Brain pericyte (primary cell): ENCODE results near the gene SPTLC3.
"Not testable (repeated sequence)": the region's sequence is repeated elsewhere in the genome, so short reads cannot be mapped to it uniquely, and the experiment has no call there.

Experiments
- DNase-seq: peaks from one replicate; pipeline ENCODE4 v3.0.0-alpha.2; 2012; ENCODE audit warnings: low read depth, low spot score

Gene SPTLC3

GRCh38 chr20:13008761-13009681, at the start of gene SPTLC3:
SPTLC3 (plus strand) TSS chr20:13008972; CDS start chr20:13009268, 296 bp downstream.
- no peak for DNase-seq

- no peak for DNase-seq
Measured at GRCh38 chr20:12961725-12962124, 47.0 kb upstream of the SPTLC3 start.

GRCh38 chr20:12962895-12963294, 45.9 kb upstream of the SPTLC3 start:
- no peak for DNase-seq

GRCh38 chr20:12963416-12963815, 45.4 kb upstream of the SPTLC3 start:
- no peak for DNase-seq

GRCh38 chr20:12965212-12965869, 43.4 kb upstream of the SPTLC3 start:
- no peak for DNase-seq

- DNase-seq: no peak
Measured at GRCh38 chr20:12965870-12966251, 42.9 kb upstream of the SPTLC3 start.

- DNase-seq: peak; percentile 15
Measured at GRCh38 chr20:12966468-12967085, 42.2 kb upstream of the SPTLC3 start.

- no peak for DNase-seq
Measured at GRCh38 chr20:12967932-12968331, 40.8 kb upstream of the SPTLC3 start.

- no peak for DNase-seq
Measured at GRCh38 chr20:12968472-12968871, 40.3 kb upstream of the SPTLC3 start.

- no peak for DNase-seq
Measured at GRCh38 chr20:12969071-12969669, 39.6 kb upstream of the SPTLC3 start.

GRCh38 chr20:12970372-12970821, 38.4 kb upstream of the SPTLC3 start:
- peak; percentile 10 for DNase-seq

GRCh38 chr20:12975833-12976608, 32.8 kb upstream of the SPTLC3 start:
- DNase-seq: no peak

GRCh38 chr20:12976720-12977309, 32.0 kb upstream of the SPTLC3 start:
- no peak for DNase-seq

- no peak for DNase-seq
Measured at GRCh38 chr20:12977328-12978125, 31.2 kb upstream of the SPTLC3 start.

GRCh38 chr20:12978126-12978394, 30.7 kb upstream of the SPTLC3 start:
- no peak for DNase-seq

GRCh38 chr20:12978613-12979495, 29.9 kb upstream of the SPTLC3 start:
- DNase-seq: no peak

GRCh38 chr20:12979713-12980112, 29.1 kb upstream of the SPTLC3 start:
- not testable (repeated sequence) for DNase-seq

- DNase-seq: no peak
Measured at GRCh38 chr20:12982098-12982497, 26.7 kb upstream of the SPTLC3 start.

- DNase-seq: no peak
Measured at GRCh38 chr20:12984069-12984765, 24.6 kb upstream of the SPTLC3 start.
